IPS-11a (cell line): ENCODE data around the gene RUNX1.

ENCODE experiments used
- H3K4me3 ChIP-seq: one replicate; pipeline ENCODE4 v1.5.1; 2013; ENCODE audit warnings: low read depth, low read length, control low read depth

RUNX1 gene

GRCh38 chr21:34907461-34908418 is 141.4 kb downstream of the RUNX1 start:
- H3K4me3 ChIP-seq = no peak overlapping the region

GRCh38 chr21:34906401-34906800 is 142.7 kb downstream of the RUNX1 start:
- no peak overlapping the region for H3K4me3 ChIP-seq

GRCh38 chr21:34905218-34905537 is 143.9 kb downstream of the RUNX1 start:
- H3K4me3 ChIP-seq = no peak overlapping the region

- H3K4me3 ChIP-seq = no peak overlapping the region
Measured at GRCh38 chr21:34904526-34905217, 144.4 kb downstream of the RUNX1 start.

- no peak overlapping the region for H3K4me3 ChIP-seq
Measured at GRCh38 chr21:34900376-34900775, 148.7 kb downstream of the RUNX1 start.

- H3K4me3 ChIP-seq = no peak overlapping the region
Measured at GRCh38 chr21:34899760-34900159, 149.3 kb downstream of the RUNX1 start.

GRCh38 chr21:34899302-34899701 is 149.8 kb downstream of the RUNX1 start:
- H3K4me3 ChIP-seq = no peak overlapping the region

- no peak overlapping the region for H3K4me3 ChIP-seq
Measured at GRCh38 chr21:34897828-34898227, 151.3 kb downstream of the RUNX1 start.

GRCh38 chr21:34894401-34894800 is 154.7 kb downstream of the RUNX1 start:
- H3K4me3 ChIP-seq = no peak overlapping the region

GRCh38 chr21:34892209-34892608 is 156.9 kb downstream of the RUNX1 start:
- no peak overlapping the region for H3K4me3 ChIP-seq

- no peak overlapping the region for H3K4me3 ChIP-seq
Measured at GRCh38 chr21:34891613-34891943, 157.5 kb downstream of the RUNX1 start.

GRCh38 chr21:34890724-34891612 is 158.1 kb downstream of the RUNX1 start:
- H3K4me3 ChIP-seq = peak overlapping the region; percentile 13

GRCh38 chr21:34890470-34890723 is 158.7 kb downstream of the RUNX1 start:
- no peak overlapping the region for H3K4me3 ChIP-seq

GRCh38 chr21:34889676-34890469 is 159.2 kb downstream of the RUNX1 start:
- H3K4me3 ChIP-seq = peak overlapping the region; percentile 31

- H3K4me3 ChIP-seq = peak overlapping the region; percentile 31
Measured at GRCh38 chr21:34889320-34889675, 159.8 kb downstream of the RUNX1 start.

GRCh38 chr21:34888569-34889319 is 160.4 kb downstream of the RUNX1 start:
- H3K4me3 ChIP-seq = peak overlapping the region; percentile 24

GRCh38 chr21:34887725-34888568 is 161.2 kb downstream of the RUNX1 start:
- H3K4me3 ChIP-seq = peak overlapping the region; percentile 24

GRCh38 chr21:34887105-34887442 is 162.0 kb downstream of the RUNX1 start:
- peak overlapping the region; percentile 24 for H3K4me3 ChIP-seq
